Heart left ventricle (tissue), 16 donors: ENCODE data around the gene CHST1. TPM values are rescaled to one million over a fixed set of nuclear protein-coding genes. Genes with fewer than 3 reads are reported as not detected.

Experiments
- ATAC-seq, 4 donors: fragments of 200-7000 bp; cut with Tn5 transposase; one replicate each; pipeline ENCODE4 v1.9.1; 2020 to 2022; ENCODE audit warnings: moderate library complexity in 4 of 4, mild to moderate bottlenecking in 3 of 4, moderate number of reproducible peaks in 1 of 4
- DNase-seq, 5 donors: peaks; one replicate each; pipeline ENCODE4 v3.0.0-alpha.2; 2020
- H3K27ac ChIP-seq, 12 donors: fragments of 200-600 bp; sonication (generic) in 4 of 12; one replicate each; pipeline versions ENCODE4 v1.5.0 to v1.8.0; 2016 to 2022; ENCODE audit warnings: mild to moderate bottlenecking in 2 of 12
- H3K27me3 ChIP-seq, 9 donors: fragments of 200-600 bp; sonication (generic) in 2 of 9; one replicate each; pipeline versions ENCODE4 v1.5.1 to v1.8.0; 2016 to 2022; ENCODE audit warnings: mild to moderate bottlenecking in 3 of 9
- H3K36me3 ChIP-seq, 9 donors: fragments of 200-600 bp; sonication (generic) in 2 of 9; one replicate each; pipeline versions ENCODE4 v1.5.0 to v1.8.0; 2018 to 2022; ENCODE audit warnings: mild to moderate bottlenecking in 2 of 9
- H3K4me1 ChIP-seq, 12 donors: fragments of 200-600 bp; sonication (generic) in 4 of 12; one replicate each; pipeline versions ENCODE4 v1.5.0 to v1.8.0; 2016 to 2022; ENCODE audit warnings: mild to moderate bottlenecking in 3 of 12
- H3K4me3 ChIP-seq, 12 donors: fragments of 200-600 bp; sonication (generic) in 4 of 12; one replicate each; pipeline versions ENCODE4 v1.5.0 to v1.8.0; 2017 to 2022; ENCODE audit warnings: mild to moderate bottlenecking in 9 of 12, moderate library complexity in 4 of 12
- H3K9me3 ChIP-seq, 12 donors: fragments of 200-600 bp; sonication (generic) in 4 of 12; one replicate each; pipeline versions ENCODE4 v1.5.0 to v1.8.0; 2016 to 2022; ENCODE audit warnings: mild to moderate bottlenecking in 1 of 12
- POLR2A ChIP-seq, 2 donors: fragments of 450-650 bp; IDR thresholded peaks; one replicate each; pipeline ENCODE4 v1.6.1; 2017; ENCODE audit warnings: antibody characterized with exemption in 2 of 2, mild to moderate bottlenecking in 2 of 2, moderate library complexity in 2 of 2
- WGBS, 4 donors: extraction: QIAGEN DNeasy Blood & Tissue Kit in 2 of 4; methylation state at CpG; one replicate each; pipeline versions ENCODE4 v1.1.5 to v1.1.7; 2013 to 2018; 5-methylcytosine and 5-hydroxymethylcytosine counted together
- intact Hi-C, 10 donors: fragments of 100-400 bp; cut with DNase I; formaldehyde crosslinking; loops; one replicate each; pipeline versions ENCODE4 v1.11.1 to v1.14.2; 2022
- polyA plus RNA-seq, 2 donors: library from polyadenylated mRNA; stranded (reverse); fragments of 200-250 nt; gene quantifications; one replicate each; pipeline ENCODE4 v1.2.3, GENCODE V29; 2013
- total RNA-seq, 9 donors: library from RNA; depleted of rRNA in 2 of 9; stranded (reverse); fragments of >200 nt in 2 of 9; fragmentation: NEBNext Ultra II Directional in 3 of 9; extraction: Animal tissue kit (Norgen Biotek cat#: 25700) in 3 of 9; gene quantifications; one replicate each; pipeline versions ENCODE4 v1.1.0 to v1.2.4, GENCODE V29; 2016 to 2023
- TF ChIP-seq, protein P1 (sequence below), 12 donors: fragments of 200-600 bp; sonication (generic) in 4 of 12; IDR thresholded peaks; one replicate each; pipeline versions ENCODE4 v1.5.0 to v1.8.0; 2018 to 2022; ENCODE audit warnings: antibody characterized with exemption in 12 of 12, mild to moderate bottlenecking in 5 of 12
- donor health status: ischemic (EF 13 %, LVEDD 7.1; RV severe dilation, severe dysfunction).
- donor health status: healthy with polysubstance abuse.
- donor health status: DM: no; HTN: yes; CAD: no.
- donor health status: DM: no; HTN: no; CAD: no.
- donor health status: ischemic (EF 25% LVEDD 6.9; RV normal size, moderate dysfunction).
- donor health status: ischemic (EF 25% LVEDD 5.7; RV mildly dilated, moderate dysfunction).
- donor health status: healthy.
- donor health status: DM: yes; HTN: yes; CAD: no.
- donor health status: ischemic (EF 35%, LVEDD 5.7; RV mildly dilated, moderate dysfunction).
- donor health status: nonischemic (EF 11% LVEDD 7.7; RV severe dilation, severe dysfunction).
- donor health status: DM: yes; HTN: yes; CAD: no.
- donor health status: PGD.
- donor health status: ischemic (EF 29% LVEDD 5.4; RV normal size, mild dysfunction).
- donor health status: nonischemic (EF 23%, LVEDD 6.1; RV moderate dilation, normal function).

Gene CHST1
- total and polyA plus RNA-seq, 11 donors, result 0.59 to 6.5 (median 1.8) TPM

DNA sequence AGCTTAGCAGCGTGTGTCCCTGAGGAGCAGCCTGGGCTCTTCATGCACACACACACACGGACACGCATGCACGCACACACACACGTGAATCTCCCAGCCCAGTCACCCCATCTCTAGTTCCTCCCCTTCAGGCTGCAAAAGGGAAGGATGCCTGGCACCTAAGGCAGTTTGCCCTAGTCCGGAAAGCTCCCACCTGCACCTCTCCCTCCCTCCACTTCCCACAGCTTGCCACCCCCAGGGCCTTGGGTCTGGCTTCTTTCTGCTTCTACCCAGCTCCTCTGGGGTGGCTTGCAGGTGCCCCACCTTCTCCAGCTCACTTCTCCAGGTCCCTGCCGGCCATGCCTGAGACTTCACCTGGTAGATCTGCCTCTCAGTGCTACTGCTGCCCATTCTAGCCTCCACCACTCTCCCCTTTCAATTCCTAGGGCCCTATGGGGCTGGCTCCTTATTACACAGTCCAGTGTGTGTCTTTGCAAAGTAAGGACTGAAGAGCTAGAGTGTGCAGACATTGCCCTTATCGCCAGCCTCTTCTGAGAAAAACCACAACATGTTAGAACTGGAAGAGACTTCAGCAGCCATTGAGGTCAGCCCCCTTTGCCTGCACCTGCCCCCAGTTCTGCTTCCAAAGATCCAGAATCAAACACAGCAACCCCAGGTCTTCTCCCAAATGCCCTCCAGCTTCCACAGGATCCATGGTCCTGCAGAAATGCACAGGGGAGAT lies 33.5 kb upstream of the CHST1 start:
- H3K27me3 ChIP-seq, result no peaks in the 10 kb centered on the region
- 81 to 92% (median 90%) methylated on average over 8 of the region's 8 CpGs for WGBS, 4 donors
- no peak overlapping the region for H3K27ac ChIP-seq
- TF ChIP-seq, protein P1, sequence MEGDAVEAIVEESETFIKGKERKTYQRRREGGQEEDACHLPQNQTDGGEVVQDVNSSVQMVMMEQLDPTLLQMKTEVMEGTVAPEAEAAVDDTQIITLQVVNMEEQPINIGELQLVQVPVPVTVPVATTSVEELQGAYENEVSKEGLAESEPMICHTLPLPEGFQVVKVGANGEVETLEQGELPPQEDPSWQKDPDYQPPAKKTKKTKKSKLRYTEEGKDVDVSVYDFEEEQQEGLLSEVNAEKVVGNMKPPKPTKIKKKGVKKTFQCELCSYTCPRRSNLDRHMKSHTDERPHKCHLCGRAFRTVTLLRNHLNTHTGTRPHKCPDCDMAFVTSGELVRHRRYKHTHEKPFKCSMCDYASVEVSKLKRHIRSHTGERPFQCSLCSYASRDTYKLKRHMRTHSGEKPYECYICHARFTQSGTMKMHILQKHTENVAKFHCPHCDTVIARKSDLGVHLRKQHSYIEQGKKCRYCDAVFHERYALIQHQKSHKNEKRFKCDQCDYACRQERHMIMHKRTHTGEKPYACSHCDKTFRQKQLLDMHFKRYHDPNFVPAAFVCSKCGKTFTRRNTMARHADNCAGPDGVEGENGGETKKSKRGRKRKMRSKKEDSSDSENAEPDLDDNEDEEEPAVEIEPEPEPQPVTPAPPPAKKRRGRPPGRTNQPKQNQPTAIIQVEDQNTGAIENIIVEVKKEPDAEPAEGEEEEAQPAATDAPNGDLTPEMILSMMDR (IDR thresholded peaks at IDR 0.05), result no peak
- no peak for TF ChIP-seq POLR2A (IDR thresholded peaks at IDR 0.05)
- DNase-seq (no peak), ATAC-seq (no peak)
- no peaks in the 10 kb centered on the region for H3K4me1 ChIP-seq
- H3K9me3 ChIP-seq, result no peaks in the 10 kb centered on the region
- intact Hi-C loops, result no loop called here
- H3K36me3 ChIP-seq, result no peaks in the 10 kb centered on the region
- no peak overlapping the region for H3K4me3 ChIP-seq

DNA sequence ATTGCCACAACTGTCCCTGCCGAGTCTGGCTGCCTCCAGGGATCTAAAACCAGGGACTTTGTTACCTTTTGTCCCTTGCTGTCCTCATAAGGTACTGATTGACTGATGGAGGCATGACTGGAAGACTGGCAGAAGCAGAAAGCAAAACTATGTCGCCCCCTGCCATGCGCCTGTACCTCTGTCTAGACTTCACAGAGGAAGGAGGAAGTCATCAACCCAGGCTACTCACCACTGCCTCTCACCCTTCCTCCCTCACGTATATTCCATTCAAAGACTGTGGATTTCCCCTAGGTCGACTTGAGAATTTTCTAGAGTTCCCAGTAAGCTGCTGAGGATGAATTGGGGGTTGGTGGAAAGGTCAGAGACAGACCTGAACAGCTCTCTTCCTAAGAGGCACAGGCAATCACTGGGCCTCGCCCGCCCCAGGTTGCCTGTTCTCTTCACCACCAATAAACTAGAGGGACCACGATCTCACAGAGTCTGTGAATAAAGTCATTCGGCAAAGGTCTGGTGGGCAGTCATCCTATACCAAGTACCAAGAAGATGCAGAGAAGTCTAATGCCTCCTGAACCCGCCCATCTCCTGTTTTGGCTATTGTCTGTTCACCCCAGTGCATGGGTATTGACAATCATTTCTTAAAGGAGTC lies 27.5 kb upstream of the CHST1 start:
- ATAC-seq (no peak), DNase-seq (no peak)
- intact Hi-C loops, result no loop called here
- H3K4me3 ChIP-seq, result no peak overlapping the region
- H3K9me3 ChIP-seq, result no peaks in the 10 kb centered on the region
- TF ChIP-seq, protein P1 (IDR thresholded peaks at IDR 0.05), result no peak
- no peak for TF ChIP-seq POLR2A (IDR thresholded peaks at IDR 0.05)
- H3K36me3 ChIP-seq, result no peaks in the 10 kb centered on the region
- H3K27me3 ChIP-seq, result peaks cover 0 to 3% (median 0%) of the 10 kb centered on the region in 9 donors
- no peak overlapping the region for H3K27ac ChIP-seq
- peaks cover 0 to 3% (median 0%) of the 10 kb centered on the region in 12 donors for H3K4me1 ChIP-seq
- WGBS, 4 donors, result 76 to 87% (median 83%) methylated on average over 10 of the region's 10 CpGs

DNA sequence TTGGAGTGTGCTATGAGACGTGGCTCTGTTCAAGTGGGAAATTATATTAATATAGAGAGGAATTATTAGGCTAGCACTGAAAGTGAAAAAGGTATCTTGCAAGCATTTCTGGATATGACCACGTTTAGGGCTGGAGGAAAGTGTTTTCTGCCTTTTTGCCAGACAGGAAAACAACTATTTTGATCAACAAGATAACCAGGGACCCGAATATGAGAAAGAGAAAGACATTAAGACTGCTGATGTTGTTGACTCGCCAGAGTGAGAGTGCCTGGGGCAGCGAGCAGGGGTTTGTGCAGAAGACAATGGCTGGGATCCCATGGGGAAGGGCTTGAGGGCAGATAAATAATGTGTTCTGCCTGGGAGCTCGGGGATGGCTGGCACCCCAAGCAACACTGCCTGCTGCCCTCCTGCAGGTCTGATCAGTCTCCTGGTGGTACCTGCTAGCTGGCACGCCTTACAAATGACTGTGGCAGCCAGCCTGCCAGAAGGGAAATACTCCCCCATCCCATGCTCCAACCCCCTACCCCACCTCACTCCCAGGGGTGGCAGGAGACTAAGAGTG lies 23.1 kb upstream of the CHST1 start:
- Histone ChIP-seq H3K4me1 (peaks cover 0 to 10% (median 0%) of the 10 kb centered on the region in 12 donors), H3K9me3 (no peaks in the 10 kb centered on the region), H3K27ac (no peak overlapping the region), H3K36me3 (no peaks in the 10 kb centered on the region), H3K27me3 (peaks cover 0 to 2% (median 0%) of the 10 kb centered on the region in 9 donors), H3K4me3 (no peak overlapping the region)
- ATAC-seq (no peak), DNase-seq (no peak)
- WGBS, 4 donors, result 55 to 65% (median 58%) methylated on average over 7 of the region's 7 CpGs
- TF ChIP-seq POLR2A (IDR thresholded peaks at IDR 0.05), result no peak
- TF ChIP-seq, protein P1 (IDR thresholded peaks at IDR 0.05), result no peak
- intact Hi-C loops, result no loop called here

DNA sequence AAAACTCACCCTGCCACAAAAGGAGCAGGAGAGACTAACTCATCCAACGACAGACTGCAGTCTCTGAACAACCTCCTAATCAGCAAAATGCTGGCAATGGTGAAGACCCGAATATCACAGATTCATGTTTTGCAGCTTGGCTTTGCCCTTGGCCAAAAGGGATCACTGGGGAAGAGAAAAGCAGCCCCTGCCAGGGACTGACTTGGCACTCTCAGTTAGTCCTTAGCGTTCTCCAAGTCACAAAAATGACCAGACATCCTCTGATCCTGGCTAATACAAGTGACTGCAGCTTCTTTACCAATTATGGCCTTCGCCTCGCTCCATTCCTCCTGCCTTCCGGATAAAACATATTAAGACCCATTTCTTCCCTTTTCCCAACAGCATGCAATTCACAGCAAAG lies 22.4 kb upstream of the CHST1 start:
- no peak overlapping the region for H3K4me3 ChIP-seq
- H3K27ac ChIP-seq, result no peak overlapping the region
- 65 to 74% (median 70%) methylated on average over 6 of the region's 6 CpGs for WGBS, 4 donors
- no peaks in the 10 kb centered on the region for H3K27me3 ChIP-seq
- ATAC-seq, result no peak
- DNase-seq, result no peak
- H3K36me3 ChIP-seq, result no peaks in the 10 kb centered on the region
- TF ChIP-seq POLR2A (IDR thresholded peaks at IDR 0.05), result no peak
- TF ChIP-seq, protein P1 (IDR thresholded peaks at IDR 0.05), result no peak
- intact Hi-C loops, result no loop called here
- peaks cover 0 to 10% (median 0%) of the 10 kb centered on the region in 12 donors for H3K4me1 ChIP-seq
- no peaks in the 10 kb centered on the region for H3K9me3 ChIP-seq
